Measurements from ENCODE around the gene SMOC2.

Gene SMOC2

GRCh38 chr6:168577496-168577895 lies 136.5 kb downstream of the SMOC2 start:
- TF ChIP-seq CTCF (IDR thresholded peaks at IDR 0.05; ENCODE audit: borderline replicate concordance, control extremely low read depth, extremely low read depth, insufficient read depth, missing control alignments) = no peak
- in situ Hi-C loops (cut with MboI; ENCODE audit: low sequenced_read_pairs, unreplicated experiment) = no loop called here
- no peak for DNase-seq (ENCODE audit: low spot score)

- in situ Hi-C loops (cut with MboI; ENCODE audit: low sequenced_read_pairs, unreplicated experiment) = no loop called here
- DNase-seq (ENCODE audit: low spot score) = no peak
- TF ChIP-seq CTCF (IDR thresholded peaks at IDR 0.05; ENCODE audit: borderline replicate concordance, control extremely low read depth, extremely low read depth, insufficient read depth, missing control alignments) = no peak
Observed at GRCh38 chr6:168578036-168578435, 137.1 kb downstream of the SMOC2 start.

GRCh38 chr6:168581236-168581635 lies 140.3 kb downstream of the SMOC2 start:
- in situ Hi-C loops (cut with MboI; ENCODE audit: low sequenced_read_pairs, unreplicated experiment) = no loop called here
- DNase-seq (ENCODE audit: low spot score) = no peak
- no peak for TF ChIP-seq CTCF (IDR thresholded peaks at IDR 0.05; ENCODE audit: borderline replicate concordance, control extremely low read depth, extremely low read depth, insufficient read depth, missing control alignments)

DNA sequence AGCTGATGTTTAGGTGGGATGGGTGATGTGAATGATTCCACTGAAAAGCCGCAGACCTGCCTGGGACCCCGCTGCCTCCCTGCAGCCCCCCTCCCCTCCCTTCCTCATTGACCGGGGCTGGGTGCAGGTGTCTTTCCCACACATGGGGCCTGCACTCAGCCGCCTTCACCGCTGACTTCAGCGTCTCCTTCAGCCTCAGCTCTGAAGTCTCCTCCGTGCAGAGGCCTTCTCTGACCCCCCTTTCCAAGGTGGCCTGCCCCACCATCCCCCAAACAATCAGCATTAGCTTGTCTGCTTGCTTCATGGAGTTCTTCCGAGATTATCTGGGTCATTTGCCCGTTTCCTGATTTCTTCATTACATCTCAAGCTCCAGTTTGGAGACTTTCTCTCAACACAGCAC lies 140.7 kb downstream of the SMOC2 start:
- in situ Hi-C loops (cut with MboI; ENCODE audit: low sequenced_read_pairs, unreplicated experiment) = no loop called here
- no peak for DNase-seq (ENCODE audit: low spot score)
- TF ChIP-seq CTCF (IDR thresholded peaks at IDR 0.05; ENCODE audit: borderline replicate concordance, control extremely low read depth, extremely low read depth, insufficient read depth, missing control alignments) = no peak

DNA sequence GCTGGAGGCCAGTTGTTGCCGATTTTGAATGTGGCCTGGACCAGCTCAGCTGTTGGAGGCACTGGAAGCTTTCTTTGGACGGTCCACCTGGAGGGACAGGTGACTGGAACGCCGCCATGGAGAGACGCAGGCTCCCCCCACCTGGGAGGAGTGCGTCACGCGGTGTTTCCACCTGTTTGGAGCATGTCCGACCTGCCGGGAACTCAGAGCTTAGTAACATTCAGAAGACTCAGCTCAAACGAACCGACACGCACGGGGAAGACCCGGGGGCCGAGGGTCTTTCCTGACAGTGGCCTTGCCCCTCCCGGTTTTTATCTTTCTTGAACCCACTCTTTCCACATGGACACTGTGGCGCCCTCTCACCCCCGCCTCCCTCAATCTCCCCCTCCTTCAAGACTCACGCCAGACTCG lies 141.6 kb downstream of the SMOC2 start:
- in situ Hi-C loops (cut with MboI; ENCODE audit: low sequenced_read_pairs, unreplicated experiment) = no loop called here
- DNase-seq (ENCODE audit: low spot score) = no peak
- no peak for TF ChIP-seq CTCF (IDR thresholded peaks at IDR 0.05; ENCODE audit: borderline replicate concordance, control extremely low read depth, extremely low read depth, insufficient read depth, missing control alignments)

DNA sequence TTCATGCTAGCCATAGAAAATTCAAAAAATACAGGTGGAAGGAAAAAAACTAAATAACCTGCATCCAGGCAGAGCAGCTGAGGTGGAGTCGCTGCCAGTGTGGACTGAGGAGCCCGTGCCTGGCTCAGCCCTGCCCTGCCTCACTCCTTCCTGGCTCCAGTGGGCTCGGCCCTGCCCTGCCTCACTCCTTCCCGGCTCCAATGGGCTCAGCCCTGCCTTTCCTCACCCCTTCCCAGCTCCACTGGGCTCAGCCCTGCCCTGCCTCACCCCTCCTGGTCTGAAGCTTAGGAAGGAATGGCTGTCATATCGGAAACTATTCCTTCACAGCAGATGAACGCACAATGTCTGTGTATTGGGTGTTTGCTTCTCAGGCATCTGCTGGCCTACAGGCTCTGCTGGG lies 142.1 kb downstream of the SMOC2 start:
- in situ Hi-C loops (cut with MboI; ENCODE audit: low sequenced_read_pairs, unreplicated experiment) = no loop called here
- no peak for TF ChIP-seq CTCF (IDR thresholded peaks at IDR 0.05; ENCODE audit: borderline replicate concordance, control extremely low read depth, extremely low read depth, insufficient read depth, missing control alignments)
- no peak for DNase-seq (ENCODE audit: low spot score)

- DNase-seq (ENCODE audit: low spot score) = no peak
- in situ Hi-C loops (cut with MboI; ENCODE audit: low sequenced_read_pairs, unreplicated experiment) = no loop called here
- TF ChIP-seq CTCF (IDR thresholded peaks at IDR 0.05; ENCODE audit: borderline replicate concordance, control extremely low read depth, extremely low read depth, insufficient read depth, missing control alignments) = no peak
Observed at GRCh38 chr6:168583821-168584220, 142.8 kb downstream of the SMOC2 start.
